Measurements from ENCODE around the gene NOP53. TPM values are rescaled to one million over a fixed set of nuclear protein-coding genes. Genes with fewer than 3 reads are reported as not detected.
"Not testable (repeated sequence)": the region's sequence is repeated elsewhere in the genome, so short reads cannot be mapped to it uniquely, and the experiment has no call there.

Gene NOP53
- polyA plus RNA-seq, 10 donors: 398 to 594 (median 527) TPM

- not testable (repeated sequence) for DNase-seq
Measured at GRCh38 chr19:47803148-47803547, 57.8 kb downstream of the NOP53 start.

GRCh38 chr19:47803671-47804070 is 58.3 kb downstream of the NOP53 start:
- DNase-seq: not testable (repeated sequence)

DNA sequence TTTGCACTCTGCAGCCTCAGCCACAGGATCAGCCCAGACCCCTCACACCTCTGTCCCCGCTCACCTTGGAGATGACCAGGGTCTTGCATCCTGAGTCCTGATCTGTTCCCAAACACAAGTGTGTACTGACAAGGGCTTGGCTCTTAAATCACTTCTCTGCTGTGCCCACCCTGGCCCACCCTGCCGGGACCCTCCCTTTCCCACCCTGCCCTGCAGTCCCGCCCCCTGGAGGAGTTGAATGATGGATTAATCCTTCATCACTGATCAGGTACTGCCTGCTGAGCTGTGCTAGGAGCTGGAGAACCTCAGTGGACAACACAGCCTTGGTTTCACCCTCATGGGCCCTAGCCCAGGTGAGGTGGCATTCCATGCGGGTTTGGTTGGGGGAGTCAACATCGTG is 59.1 kb downstream of the NOP53 start, which contains the start of gene TPRX1:
TSS of gene TPRX1 (minus strand) at position 101 of the 400 bp plus-strand sequence. CDS start at position 89, 12 bp downstream.
- not testable (repeated sequence) for DNase-seq

GRCh38 chr19:47805313-47805712 is 60.0 kb downstream of the NOP53 start:
- no peak for DNase-seq

DNA sequence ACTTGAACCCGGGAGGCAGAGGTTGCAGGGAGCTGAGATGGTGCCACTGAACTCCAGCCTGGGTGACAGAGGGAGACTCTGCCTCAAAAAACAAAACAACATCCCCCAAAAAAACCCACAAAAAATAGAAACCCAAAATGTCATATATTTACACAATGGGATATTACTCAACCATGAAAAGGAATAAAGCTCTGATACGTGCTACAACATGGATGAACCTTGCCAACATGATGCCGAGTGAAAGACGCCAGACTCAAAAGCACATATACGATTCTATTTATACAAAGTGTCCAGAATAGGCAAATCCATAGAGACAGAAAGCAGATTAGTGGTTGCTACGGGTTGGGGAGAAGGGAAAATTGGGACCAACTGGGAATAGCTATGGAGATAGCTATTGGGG is 61.1 kb downstream of the NOP53 start:
- no peak for DNase-seq

Other genes starting within 250 kb of the NOP53 start
- gene NAPA, start 230.5 kb upstream of the NOP53 start, polyA plus RNA-seq (ENCODE audit: insufficient read length in 10 of 10): 100 to 1,000 TPM in 1 of 10 donors, 10 to 100 TPM in 9; 79.3 to 104 (median 83.2) TPM
- under 1 TPM in 8 of 10 donors, not detected in 2; 0.14 to 0.44 (median 0.20) TPM for gene ZNF541, start 172.4 kb upstream of the NOP53 start, polyA plus RNA-seq (ENCODE audit: insufficient read length in 10 of 10)
- gene BICRA, start 136.4 kb upstream of the NOP53 start, polyA plus RNA-seq (ENCODE audit: insufficient read length in 10 of 10): 10 to 100 TPM in 4 of 10 donors, 1 to 10 TPM in 6; 5.7 to 12.6 (median 10.0) TPM
- gene EHD2, start 32.1 kb upstream of the NOP53 start, polyA plus RNA-seq (ENCODE audit: insufficient read length in 10 of 10): 100 to 1,000 TPM in 8 of 10 donors, 10 to 100 TPM in 2; 86.8 to 144 (median 110) TPM
- 100 to 1,000 TPM; 634 to 857 (median 820) TPM for gene SELENOW, start 33.2 kb downstream of the NOP53 start, polyA plus RNA-seq (ENCODE audit: insufficient read length in 10 of 10)
- not detected for gene TPRX1, start 59.0 kb downstream of the NOP53 start, polyA plus RNA-seq (ENCODE audit: insufficient read length in 10 of 10)
- under 1 TPM in 1 of 10 donors, not detected in 9; 0.14 TPM for gene CRX, start 76.4 kb downstream of the NOP53 start, polyA plus RNA-seq (ENCODE audit: insufficient read length in 10 of 10)
- gene TPRX2, start 113.7 kb downstream of the NOP53 start, polyA plus RNA-seq (ENCODE audit: insufficient read length in 10 of 10): not detected
- under 1 TPM in 1 of 10 donors, not detected in 9; 0.12 TPM for gene SULT2A1, start 140.8 kb downstream of the NOP53 start, polyA plus RNA-seq (ENCODE audit: insufficient read length in 10 of 10)
- not detected for gene BSPH1, start 246.6 kb downstream of the NOP53 start, polyA plus RNA-seq (ENCODE audit: insufficient read length in 10 of 10)
- gene ELSPBP1, start 249.1 kb downstream of the NOP53 start, polyA plus RNA-seq (ENCODE audit: insufficient read length in 10 of 10): not detected

All from muscle of back (tissue), 11 donors.